GM18498 (cell line): Measurements from ENCODE around the gene SUPT5H.

Experiments used
- ATAC-seq: cut with Tn5 transposase; IDR thresholded peaks from one replicate; pipeline ENCODE4 v1.9.1; 2021; ENCODE audit warnings: mild to moderate bottlenecking, moderate library complexity; ENCODE audit not compliant: unreplicated experiment

The SUPT5H gene

GRCh38 chr19:39494661-39495060 lies 49.3 kb downstream of the SUPT5H start:
- ATAC-seq, result no peak

DNA sequence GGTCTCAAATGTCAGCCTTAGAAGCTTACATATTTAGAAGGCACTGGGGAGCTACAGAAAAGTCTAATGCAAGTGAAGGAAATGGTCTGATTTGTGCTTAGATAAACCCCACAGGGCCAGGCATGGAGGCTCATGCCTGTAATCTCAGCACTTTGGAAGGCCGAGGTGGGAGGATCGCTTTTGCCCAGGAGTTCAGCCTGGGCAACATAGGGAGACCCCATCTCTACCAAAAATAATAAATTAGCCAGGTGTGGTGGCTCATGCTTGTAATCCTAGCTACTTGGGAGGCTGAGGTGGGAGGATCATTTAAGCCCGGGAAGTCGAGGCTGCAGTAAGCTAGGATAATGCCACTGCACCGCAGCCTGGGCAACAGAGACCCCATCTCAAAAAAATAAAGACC lies 50.7 kb downstream of the SUPT5H start:
- no peak for ATAC-seq

DNA sequence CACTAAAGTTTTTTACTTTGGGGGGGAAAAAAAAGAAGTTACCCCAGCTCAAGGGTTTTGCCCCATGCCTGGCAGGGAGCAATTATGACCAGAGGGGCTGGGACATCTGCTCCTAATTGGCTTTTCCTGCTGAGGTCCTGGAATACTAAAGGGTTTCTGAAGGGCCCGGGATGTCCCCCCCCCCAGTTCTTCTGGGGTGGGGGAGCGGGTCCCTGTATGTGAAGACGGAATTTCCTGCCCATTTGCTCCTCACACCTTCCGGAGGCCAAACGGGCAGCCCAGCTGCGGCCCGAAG lies 52.3 kb downstream of the SUPT5H start:
- no peak for ATAC-seq

DNA sequence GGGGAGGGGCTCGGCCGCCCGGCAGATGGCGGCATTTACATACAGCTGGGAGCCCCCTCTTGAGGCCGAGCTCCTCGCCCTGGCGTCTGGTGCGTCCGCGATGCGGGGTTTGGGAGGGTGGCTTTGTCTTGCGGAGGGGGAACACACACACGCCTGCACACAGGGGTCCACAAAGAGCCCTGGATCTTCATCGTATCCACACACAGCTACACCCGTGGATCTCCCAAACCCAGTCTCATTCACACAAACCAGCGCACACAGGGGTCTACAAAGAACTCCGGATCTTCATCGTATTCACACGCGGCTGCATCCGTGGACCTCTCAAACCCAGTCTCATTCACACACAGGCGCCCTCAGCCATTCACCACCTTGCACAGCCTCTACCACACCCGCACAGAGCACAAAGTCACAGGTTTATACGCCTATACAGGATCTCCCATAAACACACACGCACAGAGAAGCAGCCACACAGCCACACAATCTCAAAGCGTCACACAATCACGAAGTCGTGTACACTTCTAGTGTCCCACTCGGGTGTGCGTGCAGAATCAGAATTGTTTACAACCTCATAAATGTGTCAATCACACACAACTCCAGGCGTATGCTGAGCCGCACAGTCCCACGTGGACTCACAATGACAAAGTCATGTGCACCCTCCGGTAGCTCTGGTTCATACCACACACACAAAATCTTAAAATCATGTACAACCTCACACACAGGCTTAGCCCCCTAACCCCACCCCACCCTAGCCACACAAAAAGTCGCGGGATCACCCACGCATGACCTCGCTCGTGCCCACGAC lies 52.8 kb downstream of the SUPT5H start:
- no peak for ATAC-seq

- ATAC-seq, result no peak
Measured at GRCh38 chr19:39498798-39499642, 53.6 kb downstream of the SUPT5H start, which contains the start of gene DLL3. Gene DLL3 (plus strand): TSS chr19:39498947. CDS start chr19:39498975, 28 bp downstream.

GRCh38 chr19:39499932-39500331 lies 54.5 kb downstream of the SUPT5H start:
- ATAC-seq, result no peak

GRCh38 chr19:39500543-39500942 lies 55.2 kb downstream of the SUPT5H start:
- no peak for ATAC-seq

- no peak for ATAC-seq
Measured at GRCh38 chr19:39501340-39501739, 56.0 kb downstream of the SUPT5H start.

DNA sequence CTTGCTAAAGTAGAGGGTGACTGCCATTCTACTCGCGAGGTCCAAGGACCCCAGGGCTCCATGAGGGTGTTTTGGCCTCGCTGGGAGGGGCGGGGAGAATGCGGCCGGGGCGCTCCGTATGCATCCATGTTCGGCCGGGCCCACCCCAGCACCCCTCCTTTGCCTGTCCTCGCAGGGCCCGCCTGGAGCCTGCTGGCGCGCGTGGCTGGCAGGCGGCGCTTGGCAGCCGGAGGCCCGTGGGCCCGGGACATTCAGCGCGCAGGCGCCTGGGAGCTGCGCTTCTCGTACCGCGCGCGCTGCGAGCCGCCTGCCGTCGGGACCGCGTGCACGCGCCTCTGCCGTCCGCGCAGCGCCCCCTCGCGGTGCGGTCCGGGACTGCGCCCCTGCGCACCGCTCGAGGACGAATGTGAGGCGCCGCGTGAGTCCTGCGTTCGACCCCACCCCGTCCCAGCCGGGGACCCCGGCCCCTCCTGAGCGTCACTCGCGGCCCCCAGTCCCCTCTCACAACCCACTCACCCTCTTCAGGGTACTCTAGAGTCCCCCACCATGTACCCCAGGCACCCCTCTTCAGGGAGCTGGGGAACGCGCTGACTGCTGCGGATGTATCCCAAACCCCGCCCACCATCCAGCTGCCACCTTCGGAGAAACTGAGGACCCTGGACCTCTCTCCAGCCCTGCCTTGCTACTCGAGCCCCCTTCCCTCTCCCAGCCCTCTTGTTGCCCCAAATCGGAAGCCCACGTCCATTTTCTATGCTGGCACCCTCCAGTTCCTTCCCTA lies 57.4 kb downstream of the SUPT5H start:
- no peak for ATAC-seq

GRCh38 chr19:39506598-39506943 lies 61.2 kb downstream of the SUPT5H start:
- ATAC-seq, result no peak

GRCh38 chr19:39506944-39507714 lies 61.7 kb downstream of the SUPT5H start:
- ATAC-seq, result peak; percentile 57

DNA sequence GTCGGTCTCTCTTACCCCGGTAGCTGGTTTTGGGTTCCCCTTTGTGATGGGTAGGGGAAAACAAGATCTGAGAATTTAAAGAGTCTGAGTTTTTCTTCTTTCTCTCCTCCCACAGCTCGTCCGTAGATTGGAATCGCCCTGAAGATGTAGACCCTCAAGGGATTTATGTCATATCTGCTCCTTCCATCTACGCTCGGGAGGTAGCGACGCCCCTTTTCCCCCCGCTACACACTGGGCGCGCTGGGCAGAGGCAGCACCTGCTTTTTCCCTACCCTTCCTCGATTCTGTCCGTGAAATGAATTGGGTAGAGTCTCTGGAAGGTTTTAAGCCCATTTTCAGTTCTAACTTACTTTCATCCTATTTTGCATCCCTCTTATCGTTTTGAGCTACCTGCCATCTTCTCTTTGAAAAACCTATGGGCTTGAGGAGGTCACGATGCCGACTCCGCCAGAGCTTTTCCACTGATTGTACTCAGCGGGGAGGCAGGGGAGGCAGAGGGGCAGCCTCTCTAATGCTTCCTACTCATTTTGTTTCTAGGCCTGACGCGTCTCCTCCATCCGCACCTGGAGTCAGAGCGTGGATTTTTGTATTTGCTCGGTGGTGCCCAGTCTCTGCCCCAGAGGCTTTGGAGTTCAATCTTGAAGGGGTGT lies 62.5 kb downstream of the SUPT5H start:
- ATAC-seq, result no peak

DNA sequence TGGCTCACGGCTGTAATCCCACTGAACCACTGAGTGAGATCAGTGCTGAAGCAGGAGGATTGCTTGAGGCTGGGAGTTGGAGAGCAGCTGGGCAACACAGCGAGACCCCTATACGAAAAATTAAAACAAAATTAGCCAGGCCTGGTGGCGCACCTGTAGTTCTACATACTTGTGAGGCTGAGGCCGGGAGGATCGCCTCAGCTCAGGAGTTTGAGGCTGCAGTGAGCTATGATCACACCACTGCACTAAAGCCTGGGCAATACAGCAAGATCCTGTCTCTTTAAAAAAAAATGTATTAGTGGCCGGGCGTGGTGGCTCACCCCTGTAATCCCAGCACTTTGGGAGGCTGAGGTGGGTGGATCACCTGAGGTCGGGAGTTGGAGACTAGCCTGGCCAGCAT lies 63.2 kb downstream of the SUPT5H start:
- ATAC-seq, result no peak

DNA sequence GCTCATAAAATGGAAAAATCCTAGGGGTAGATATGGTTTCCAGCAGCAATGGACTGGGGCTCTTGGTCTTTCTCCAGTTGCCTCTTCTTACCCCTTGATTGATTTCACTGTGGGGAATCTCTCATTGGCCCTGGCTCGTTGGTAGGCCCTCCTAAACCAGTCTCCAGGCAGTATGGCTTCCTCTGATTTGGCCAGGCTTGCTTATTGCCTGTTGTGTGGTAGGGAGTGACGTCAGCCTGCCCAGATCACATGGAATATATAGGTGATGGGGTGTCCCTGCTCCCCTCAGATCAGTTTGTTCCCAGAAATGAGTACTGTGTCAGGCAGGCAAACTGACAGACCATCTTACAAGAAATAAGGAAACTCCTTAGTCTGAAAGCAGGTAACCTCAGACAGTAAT lies 63.9 kb downstream of the SUPT5H start:
- no peak for ATAC-seq

GRCh38 chr19:39512988-39513387 lies 67.6 kb downstream of the SUPT5H start:
- ATAC-seq, result no peak

GRCh38 chr19:39514840-39515550 lies 69.6 kb downstream of the SUPT5H start, which contains the start of gene SELENOV:
Gene SELENOV (plus strand): TSS chr19:39515139. CDS start chr19:39515213, 74 bp downstream.
- no peak for ATAC-seq

DNA sequence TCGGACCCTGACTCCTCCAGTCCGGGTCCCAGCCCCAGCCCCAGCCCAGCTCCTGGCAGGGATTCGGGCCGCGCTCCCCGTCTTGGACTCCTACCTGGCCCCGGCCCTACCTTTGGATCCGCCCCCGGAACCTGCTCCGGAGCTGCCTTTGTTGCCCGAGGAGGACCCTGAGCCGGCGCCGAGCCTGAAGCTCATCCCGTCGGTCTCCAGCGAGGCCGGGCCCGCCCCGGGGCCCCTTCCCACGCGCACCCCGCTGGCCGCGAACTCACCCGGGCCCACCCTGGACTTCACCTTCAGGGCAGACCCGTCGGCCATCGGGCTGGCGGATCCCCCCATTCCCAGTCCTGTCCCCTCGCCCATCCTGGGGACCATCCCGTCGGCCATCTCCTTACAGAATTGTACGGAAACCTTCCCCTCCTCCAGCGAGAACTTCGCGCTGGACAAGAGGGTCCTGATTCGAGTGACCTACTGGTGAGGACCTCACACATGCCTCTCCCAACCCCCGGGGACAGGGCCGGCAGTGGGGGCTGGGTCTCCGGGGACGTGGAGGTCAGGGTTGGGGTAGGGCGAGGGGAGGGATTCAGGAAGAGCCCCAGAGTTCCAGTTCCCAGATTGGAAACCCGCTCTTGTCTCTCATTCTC lies 70.3 kb downstream of the SUPT5H start:
- no peak for ATAC-seq

DNA sequence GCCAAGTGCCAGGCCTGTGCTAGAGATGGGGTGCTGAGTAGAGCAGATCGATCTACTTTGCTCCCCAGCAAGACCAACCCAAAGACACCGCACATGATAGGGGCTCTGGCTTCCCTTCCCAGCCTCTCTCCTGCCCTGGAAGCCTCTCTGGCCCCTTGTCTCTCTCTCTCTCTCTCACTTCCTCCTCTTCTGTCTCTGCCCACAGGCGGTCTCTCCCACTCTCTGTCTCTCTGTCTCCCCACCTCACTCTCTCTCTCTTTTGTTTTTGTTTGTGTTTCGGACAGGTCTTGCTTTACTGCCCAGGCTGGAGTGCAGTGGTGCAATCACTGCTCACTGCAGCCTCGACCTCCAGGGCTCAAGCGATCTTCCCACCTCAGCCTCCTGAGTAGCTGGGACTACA lies 70.9 kb downstream of the SUPT5H start:
- no peak for ATAC-seq

DNA sequence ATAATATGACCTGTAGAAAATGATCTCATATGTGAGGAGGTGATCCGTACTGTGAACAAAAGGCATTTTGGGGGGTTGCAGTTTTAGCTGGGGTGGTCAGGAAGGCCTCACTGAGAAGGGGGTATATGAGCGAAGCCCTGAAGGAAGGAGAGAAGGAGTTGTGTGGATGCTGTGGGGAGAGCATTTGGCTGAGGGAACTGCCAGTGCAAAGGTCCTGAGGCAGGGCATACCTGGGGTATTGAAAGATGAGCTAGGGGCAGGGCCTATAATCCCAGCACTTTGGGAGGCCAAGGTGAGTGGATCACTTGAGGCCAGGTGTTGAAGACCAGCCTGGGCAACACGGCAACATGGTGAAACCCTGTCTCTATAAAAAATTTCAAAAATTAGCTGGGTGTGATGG lies 72.0 kb downstream of the SUPT5H start:
- no peak for ATAC-seq
